SK-N-SH (cell line): ENCODE measurements around the gene PEDS1. TPM values are rescaled to one million over a fixed set of nuclear protein-coding genes. Genes with fewer than 3 reads are reported as not detected.
"Not testable (repeated sequence)": the region's sequence is repeated elsewhere in the genome, so short reads cannot be mapped to it uniquely, and the experiment has no call there.

Source experiments
- CTCF ChIA-PET: fragments of 300-600, 350-600 bp; formaldehyde crosslinking; extraction: SDS; loops from one replicate; lab custom pipeline; 2021; lab: Yijun Ruan, JAX
- POLR2A ChIA-PET: fragments of 350-600 bp; sonication (Branson Sonifier 250); formaldehyde crosslinking; extraction: SDS; loops from one replicate; lab custom pipeline; 2020; ENCODE audit warnings: antibody characterized with exemption, inconsistent platforms; lab: Yijun Ruan, JAX
- DNase-seq: peaks from one replicate; pipeline ENCODE4 v3.0.0; 2012
- H2AFZ ChIP-seq: fragments of 200-600 bp; sonication (generic); 2 replicates; pipeline ENCODE4 v1.8.1; 2016; ENCODE audit warnings: antibody characterized with exemption, mild to moderate bottlenecking, low read depth
- H3F3A ChIP-seq: fragments of 200-600 bp; sonication (generic); replicated peaks from 2 replicates; pipeline ENCODE3; 2016; ENCODE audit warnings: antibody characterized with exemption, mild to moderate bottlenecking; ENCODE audit not compliant: insufficient read depth
- H3K27ac ChIP-seq, 2 experiments: fragments of 200-500 bp in 1 of 2; fragments of 200-600 bp in 1 of 2; sonication (Bioruptor generic) in 1 of 2; sonication (generic), shearing (Covaris generic) in 1 of 2; 2 replicates each; pipeline versions ENCODE4 v1.5.1 to v1.6.1; 2014 to 2016; ENCODE audit warnings: low read depth in 2 of 2, inconsistent platforms in 1 of 2, low read length in 1 of 2, mild to moderate bottlenecking in 1 of 2, mixed read lengths in 1 of 2
- H3K27me3 ChIP-seq: fragments of 200-600 bp; sonication (generic), shearing (Covaris generic); 2 replicates; pipeline ENCODE4 v1.6.1; 2016; ENCODE audit warnings: mixed run types; ENCODE audit not compliant: insufficient read depth
- H3K36me3 ChIP-seq, 2 experiments: fragments of 200-500 bp in 1 of 2; fragments of 200-600 bp in 1 of 2; sonication (Bioruptor generic) in 1 of 2; sonication (generic) in 1 of 2; replicated peaks in 1 of 2; 2 replicates each; pipeline versions ENCODE3 to v1.5.1; 2014 to 2016; ENCODE audit warnings: low read length in 1 of 2, mild to moderate bottlenecking in 1 of 2; ENCODE audit not compliant: insufficient read depth in 2 of 2, control insufficient read depth in 1 of 2
- H3K4me1 ChIP-seq, 2 experiments: fragments of 200-500 bp in 1 of 2; fragments of 200-600 bp in 1 of 2; sonication (Bioruptor generic) in 1 of 2; sonication (generic), shearing (Covaris generic) in 1 of 2; 2 replicates each; pipeline versions ENCODE4 v1.5.1 to v1.6.1; 2014 to 2016; ENCODE audit warnings: low read depth in 1 of 2, low read length in 1 of 2, mixed run types in 1 of 2; ENCODE audit not compliant: insufficient read depth in 2 of 2, control insufficient read depth in 1 of 2
- H3K4me2 ChIP-seq: fragments of 200-600 bp; sonication (generic), shearing (Covaris generic); 2 replicates; pipeline ENCODE4 v1.6.1; 2017; ENCODE audit warnings: mixed run types
- H3K4me3 ChIP-seq, 2 experiments: fragments of 200-500 bp in 1 of 2; fragments of 200-600 bp in 1 of 2; sonication (Bioruptor generic) in 1 of 2; sonication (generic), shearing (Covaris generic) in 1 of 2; 2 replicates each; pipeline versions ENCODE4 v1.5.1 to v1.8.1; 2014 to 2016; ENCODE audit warnings: low read depth in 2 of 2, inconsistent platforms in 1 of 2, low read length in 1 of 2, mild to moderate bottlenecking in 1 of 2, mixed read lengths in 1 of 2, moderate library complexity in 1 of 2
- H3K79me2 ChIP-seq: fragments of 200-600 bp; sonication (generic); 2 replicates; pipeline ENCODE4 v1.8.1; 2017; ENCODE audit warnings: mild to moderate bottlenecking; ENCODE audit not compliant: insufficient read depth
- H3K9ac ChIP-seq: fragments of 200-600 bp; sonication (generic); 2 replicates; pipeline ENCODE4 v1.6.1; 2017; ENCODE audit warnings: mixed run types
- H3K9me2 ChIP-seq: fragments of 200-600 bp; sonication (generic); 2 replicates; pipeline ENCODE4 v1.6.1; 2017; ENCODE audit warnings: mixed run types
- H3K9me3 ChIP-seq: fragments of 200-600 bp; sonication (generic); 2 replicates; pipeline ENCODE4 v1.6.1; 2017; ENCODE audit warnings: mixed run types, mild to moderate bottlenecking, moderate library complexity
- H4K20me1 ChIP-seq: fragments of 200-600 bp; sonication (generic); 2 replicates; pipeline ENCODE4 v1.6.1; 2017; ENCODE audit warnings: mild to moderate bottlenecking, mixed run types; ENCODE audit not compliant: insufficient read depth
- CHD2 ChIP-seq: fragments of 150-350 bp; IDR thresholded peaks from 2 replicates; pipeline ENCODE4 v1.6.1; 2018; ENCODE audit warnings: low read length; ENCODE audit not compliant: partially characterized antibody
- RXRA ChIP-seq: IDR thresholded peaks from 2 replicates; pipeline ENCODE4 v1.4.0; 2012; ENCODE audit warnings: low read depth, mild to moderate bottlenecking, borderline replicate concordance
- TAF1 ChIP-seq: IDR thresholded peaks from 2 replicates; pipeline ENCODE4 v1.6.1; 2012; ENCODE audit warnings: low read depth, mild to moderate bottlenecking, low read length, moderate library complexity, borderline replicate concordance
- TCF12 ChIP-seq: IDR thresholded peaks from 2 replicates; pipeline ENCODE4 v1.4.0; 2012
- WGBS: methylation state at CpG from one replicate; pipeline ENCODE4 v1.1.6; 2017; ENCODE audit warnings: low lambda C conversion rate; 5-methylcytosine and 5-hydroxymethylcytosine counted together
- polyA plus RNA-seq, 3 experiments: library from polyadenylated mRNA; depleted of rRNA; stranded (reverse); fragments of >200 nt; gene quantifications; 2 replicates each; pipeline ENCODE4 v1.2.3, GENCODE V29; 2012
- TF ChIP-seq, protein P1 (sequence below): IDR thresholded peaks from 2 replicates; pipeline ENCODE4; 2012
- TF ChIP-seq, protein P2 (sequence below): fragments of 150-350 bp; IDR thresholded peaks from 2 replicates; pipeline ENCODE4 v1.6.1; 2017; ENCODE audit warnings: antibody characterized with exemption, low read length, low read depth, borderline replicate concordance

The PEDS1 gene
- polyA plus RNA-seq, 1 of the 3 experiments (the other 2 are of a cell fraction) = 18.3 TPM

DNA sequence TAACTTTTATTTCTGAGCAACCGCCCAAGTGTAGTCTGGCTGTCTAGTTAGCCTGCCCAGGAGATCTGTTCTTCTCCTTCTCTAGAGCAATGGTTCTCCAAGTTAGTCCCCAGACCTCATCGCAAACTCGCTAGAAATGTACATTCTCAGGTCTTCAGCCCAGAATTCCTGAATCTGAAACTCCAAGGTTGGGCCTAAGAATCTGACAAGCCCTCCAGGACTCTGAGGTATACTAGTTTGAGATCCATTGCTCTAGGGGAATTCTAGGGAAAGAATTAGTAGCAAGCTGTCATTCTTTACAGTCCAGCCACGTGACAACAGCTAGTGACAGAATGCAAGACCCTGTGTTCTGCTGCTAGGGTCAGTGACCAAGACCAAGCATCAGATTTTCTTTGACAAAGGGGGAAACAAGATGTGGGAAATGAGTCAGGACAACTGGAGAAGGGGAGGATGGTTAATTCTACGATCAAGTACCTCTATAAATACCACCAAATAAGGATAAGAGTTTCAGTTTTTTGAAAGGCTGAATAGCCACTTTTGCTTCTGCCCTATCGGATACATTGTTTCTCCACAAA is 46.4 kb downstream of the PEDS1 start (continued):
- no peak for TF ChIP-seq RXRA
- no peak for TF ChIP-seq TAF1
- TF ChIP-seq, protein P1, sequence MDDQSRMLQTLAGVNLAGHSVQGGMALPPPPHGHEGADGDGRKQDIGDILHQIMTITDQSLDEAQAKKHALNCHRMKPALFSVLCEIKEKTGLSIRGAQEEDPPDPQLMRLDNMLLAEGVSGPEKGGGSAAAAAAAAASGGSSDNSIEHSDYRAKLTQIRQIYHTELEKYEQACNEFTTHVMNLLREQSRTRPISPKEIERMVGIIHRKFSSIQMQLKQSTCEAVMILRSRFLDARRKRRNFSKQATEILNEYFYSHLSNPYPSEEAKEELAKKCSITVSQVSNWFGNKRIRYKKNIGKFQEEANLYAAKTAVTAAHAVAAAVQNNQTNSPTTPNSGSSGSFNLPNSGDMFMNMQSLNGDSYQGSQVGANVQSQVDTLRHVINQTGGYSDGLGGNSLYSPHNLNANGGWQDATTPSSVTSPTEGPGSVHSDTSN = no peak
- TF ChIP-seq TCF12 = no peak
- TF ChIP-seq, protein P2, sequence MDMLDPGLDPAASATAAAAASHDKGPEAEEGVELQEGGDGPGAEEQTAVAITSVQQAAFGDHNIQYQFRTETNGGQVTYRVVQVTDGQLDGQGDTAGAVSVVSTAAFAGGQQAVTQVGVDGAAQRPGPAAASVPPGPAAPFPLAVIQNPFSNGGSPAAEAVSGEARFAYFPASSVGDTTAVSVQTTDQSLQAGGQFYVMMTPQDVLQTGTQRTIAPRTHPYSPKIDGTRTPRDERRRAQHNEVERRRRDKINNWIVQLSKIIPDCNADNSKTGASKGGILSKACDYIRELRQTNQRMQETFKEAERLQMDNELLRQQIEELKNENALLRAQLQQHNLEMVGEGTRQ = no peak
- TF ChIP-seq CHD2 = no peak

DNA sequence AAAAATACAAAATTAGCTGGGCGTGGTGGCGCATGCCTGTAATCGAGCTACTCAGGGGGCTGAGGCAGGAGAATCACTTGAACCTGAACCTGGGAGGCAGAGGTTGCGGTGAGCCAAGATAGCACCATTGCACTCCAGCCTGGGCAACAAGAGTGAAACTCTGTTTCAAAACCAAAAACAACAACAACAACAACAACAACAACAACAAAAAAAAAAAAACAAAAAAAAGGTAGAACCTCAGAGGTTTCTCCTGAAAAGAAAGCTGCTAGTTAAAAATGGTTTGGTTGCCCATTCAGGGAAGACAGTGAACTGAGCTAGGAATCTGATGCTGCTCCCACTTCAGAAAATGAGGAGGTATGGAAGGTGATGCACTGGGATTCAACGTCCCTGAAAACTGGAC is 46.9 kb downstream of the PEDS1 start:
- ChIA-PET POLR2A (interaction anchor here (1.1 kb wide), 1 partner anchor 14 kb away, joined by 3 read pairs; no protein-coding TSS in a partner anchor), CTCF (interaction anchor here (1.1 to 7.9 kb wide), 8 partner anchors 10 to 128 kb away, joined by 3 to 48 read pairs (median 5); no protein-coding TSS in a partner anchor)
- not testable (repeated sequence) for H3K9ac ChIP-seq, H3K27ac ChIP-seq, DNase-seq, H3K9me3 ChIP-seq, H3K4me3 ChIP-seq, H3K27me3 ChIP-seq, H3K9me2 ChIP-seq, H3K4me2 ChIP-seq, H2AFZ ChIP-seq
- 94% methylated on average over 5 of the region's 5 CpGs for WGBS
- peaks cover 87% of the 10 kb centered on the region for H4K20me1 ChIP-seq
- H3K79me2 ChIP-seq = peaks cover 100% of the 10 kb centered on the region
- peaks cover 23% of the 10 kb centered on the region for H3F3A ChIP-seq
- H3K36me3 ChIP-seq = peaks cover 9 to 16% of the 10 kb centered on the region in 2 experiments
- peaks cover 26 to 63% of the 10 kb centered on the region in 2 experiments; a peak in 3 of 4 replicates for H3K4me1 ChIP-seq

Other genes with a start within 250 kb of the PEDS1 start
- gene SPATA2, start 238.2 kb downstream of the PEDS1 start, polyA plus RNA-seq (2012; rRNA removed) = 5.8 and 7.2 TPM in 2 replicates
- 30.2 and 55.0 TPM in 2 replicates for gene RNF114, start 217.3 kb downstream of the PEDS1 start, polyA plus RNA-seq (2012; rRNA removed)
- 3.7 and 6.2 TPM in 2 replicates for gene SNAI1, start 170.7 kb downstream of the PEDS1 start, polyA plus RNA-seq (2012; rRNA removed)
- 99.7 and 100 TPM in 2 replicates for gene UBE2V1, start 40.6 kb downstream of the PEDS1 start, polyA plus RNA-seq (2012; rRNA removed)
- gene CEBPB, start 37.1 kb upstream of the PEDS1 start, polyA plus RNA-seq (2012; rRNA removed) = 13.2 and 14.7 TPM in 2 replicates